Measurements from ENCODE around the gene CUL1.
A peak's percentile ranks its signal among the peaks of the same experiment; 100 is the strongest.

Gene CUL1

DNA sequence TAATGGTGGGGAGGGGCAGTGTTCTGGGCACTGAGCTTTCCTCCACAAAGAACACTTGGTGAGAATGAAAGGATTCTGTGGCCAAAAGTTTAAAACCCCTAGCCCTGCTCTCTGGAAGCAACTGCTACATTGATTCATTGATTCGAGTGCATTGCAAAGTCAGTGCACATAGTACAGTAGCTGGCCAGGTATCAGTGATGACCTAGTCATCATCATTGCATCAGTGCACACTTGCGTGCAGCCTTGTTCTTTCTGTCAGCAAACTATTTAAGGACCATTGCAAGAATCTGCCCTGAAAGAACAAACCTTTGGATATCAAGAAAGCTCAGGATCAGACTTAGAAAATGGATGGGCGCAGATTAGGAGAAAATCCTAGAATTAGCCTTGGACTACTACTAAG, 47.4 kb downstream of the CUL1 start:
- TF ChIP-seq, protein P1, sequence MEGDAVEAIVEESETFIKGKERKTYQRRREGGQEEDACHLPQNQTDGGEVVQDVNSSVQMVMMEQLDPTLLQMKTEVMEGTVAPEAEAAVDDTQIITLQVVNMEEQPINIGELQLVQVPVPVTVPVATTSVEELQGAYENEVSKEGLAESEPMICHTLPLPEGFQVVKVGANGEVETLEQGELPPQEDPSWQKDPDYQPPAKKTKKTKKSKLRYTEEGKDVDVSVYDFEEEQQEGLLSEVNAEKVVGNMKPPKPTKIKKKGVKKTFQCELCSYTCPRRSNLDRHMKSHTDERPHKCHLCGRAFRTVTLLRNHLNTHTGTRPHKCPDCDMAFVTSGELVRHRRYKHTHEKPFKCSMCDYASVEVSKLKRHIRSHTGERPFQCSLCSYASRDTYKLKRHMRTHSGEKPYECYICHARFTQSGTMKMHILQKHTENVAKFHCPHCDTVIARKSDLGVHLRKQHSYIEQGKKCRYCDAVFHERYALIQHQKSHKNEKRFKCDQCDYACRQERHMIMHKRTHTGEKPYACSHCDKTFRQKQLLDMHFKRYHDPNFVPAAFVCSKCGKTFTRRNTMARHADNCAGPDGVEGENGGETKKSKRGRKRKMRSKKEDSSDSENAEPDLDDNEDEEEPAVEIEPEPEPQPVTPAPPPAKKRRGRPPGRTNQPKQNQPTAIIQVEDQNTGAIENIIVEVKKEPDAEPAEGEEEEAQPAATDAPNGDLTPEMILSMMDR (IDR thresholded peaks at IDR 0.05): no peak
- Histone ChIP-seq H3K9ac (no peak overlapping the region), H3K9me3 (ENCODE audit: control insufficient read depth, low read length) (no peaks in the 10 kb centered on the region), H3K27me3 (ENCODE audit: control insufficient read depth, insufficient read depth, low read length) (no peaks in the 10 kb centered on the region), H3K4me1 (no peaks in the 10 kb centered on the region), H3K4me3 (ENCODE audit: low read depth, low read length) (no peak overlapping the region), H2AFZ (no peak overlapping the region), H3K4me2 (ENCODE audit: low read length) (no peak overlapping the region), H3K36me3 (ENCODE audit: control insufficient read depth, insufficient read depth, low read length) (no peaks in the 10 kb centered on the region), H3K27ac (no peak overlapping the region), H3K79me2 (peaks cover 33% of the 10 kb centered on the region)

DNA sequence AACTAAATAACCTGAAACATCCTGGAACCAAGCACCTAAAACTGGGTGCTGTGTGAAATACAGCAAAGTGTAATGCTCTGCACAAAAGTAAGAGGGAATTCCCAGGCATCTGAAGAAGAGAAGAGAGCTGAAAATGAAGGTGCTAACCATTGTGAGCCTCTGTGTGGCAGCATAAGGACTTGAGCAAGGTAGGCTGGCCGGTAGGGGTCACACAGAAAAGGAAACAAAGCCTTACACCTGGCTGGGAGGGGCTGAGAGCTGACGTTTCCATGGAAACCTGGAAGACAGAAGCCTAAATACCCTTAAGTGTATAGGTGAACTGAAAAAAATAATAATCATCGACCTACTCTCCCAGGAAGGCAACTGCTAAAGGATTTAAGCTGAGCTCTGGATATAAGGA, 48.6 kb downstream of the CUL1 start:
- Histone ChIP-seq H3K27ac (no peak overlapping the region), H3K4me2 (ENCODE audit: low read length) (no peak overlapping the region), H3K79me2 (peaks cover 43% of the 10 kb centered on the region), H3K27me3 (ENCODE audit: control insufficient read depth, insufficient read depth, low read length) (no peaks in the 10 kb centered on the region), H3K9me3 (ENCODE audit: control insufficient read depth, low read length) (no peaks in the 10 kb centered on the region), H3K36me3 (ENCODE audit: control insufficient read depth, insufficient read depth, low read length) (no peaks in the 10 kb centered on the region), H3K4me3 (ENCODE audit: low read depth, low read length) (no peak overlapping the region), H2AFZ (no peak overlapping the region), H3K9ac (no peak overlapping the region), H3K4me1 (no peaks in the 10 kb centered on the region)
- TF ChIP-seq, protein P1 (IDR thresholded peaks at IDR 0.05): peak; percentile 27

DNA sequence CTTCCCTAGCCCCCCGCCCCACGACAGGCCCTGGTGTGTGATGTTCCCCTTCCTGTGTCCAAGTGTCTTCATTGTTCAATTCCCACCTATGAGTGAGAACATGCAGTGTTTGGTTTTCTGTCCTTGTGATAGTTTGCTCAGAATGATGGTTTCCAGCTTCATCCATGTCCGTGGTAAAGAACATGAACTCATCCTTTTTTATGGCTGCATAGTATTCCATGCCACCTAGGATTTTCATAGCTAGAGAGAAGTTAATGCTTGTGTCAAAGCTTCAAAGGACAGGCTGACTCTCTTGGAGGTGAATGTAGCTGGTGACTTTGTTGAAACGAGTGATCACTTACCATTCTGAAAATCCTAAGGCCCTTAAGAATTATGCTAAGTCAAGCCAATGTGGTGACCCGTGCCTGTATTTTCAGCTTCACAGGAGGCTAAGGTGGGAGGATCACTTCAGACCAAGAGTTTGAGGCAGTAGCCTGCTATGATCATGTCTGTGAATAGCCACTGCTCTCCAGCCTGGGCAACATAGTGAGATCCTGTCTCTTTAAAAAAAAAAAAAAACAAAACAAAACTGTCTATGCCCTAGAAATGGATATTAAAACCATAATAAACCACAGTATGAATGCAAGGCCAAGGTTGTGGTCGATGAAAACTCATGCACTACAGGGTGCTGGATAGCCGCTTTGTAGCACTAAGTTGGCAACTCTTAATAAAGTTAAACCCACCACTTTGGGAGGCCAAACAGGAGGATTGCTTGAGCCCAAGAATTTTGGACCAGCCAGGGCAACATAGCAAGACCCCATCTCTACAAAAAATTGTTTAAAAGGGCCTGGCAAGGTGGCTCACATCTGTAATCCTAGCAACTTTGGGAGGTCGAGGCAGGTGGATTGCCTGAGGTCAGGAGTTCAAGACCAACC, 52.0 kb downstream of the CUL1 start:
- no peaks in the 10 kb centered on the region for H3K9me3 ChIP-seq (ENCODE audit: control insufficient read depth, low read length)
- no peak overlapping the region for H2AFZ ChIP-seq
- H3K27ac ChIP-seq: no peak overlapping the region
- TF ChIP-seq, protein P1 (IDR thresholded peaks at IDR 0.05): no peak
- H3K9ac ChIP-seq: no peak overlapping the region
- H3K27me3 ChIP-seq (ENCODE audit: control insufficient read depth, insufficient read depth, low read length): no peaks in the 10 kb centered on the region
- peaks cover 35% of the 10 kb centered on the region for H3K79me2 ChIP-seq
- no peak overlapping the region for H3K4me2 ChIP-seq (ENCODE audit: low read length)
- no peaks in the 10 kb centered on the region for H3K4me1 ChIP-seq
- no peaks in the 10 kb centered on the region for H3K36me3 ChIP-seq (ENCODE audit: control insufficient read depth, insufficient read depth, low read length)
- no peak overlapping the region for H3K4me3 ChIP-seq (ENCODE audit: low read depth, low read length)

DNA sequence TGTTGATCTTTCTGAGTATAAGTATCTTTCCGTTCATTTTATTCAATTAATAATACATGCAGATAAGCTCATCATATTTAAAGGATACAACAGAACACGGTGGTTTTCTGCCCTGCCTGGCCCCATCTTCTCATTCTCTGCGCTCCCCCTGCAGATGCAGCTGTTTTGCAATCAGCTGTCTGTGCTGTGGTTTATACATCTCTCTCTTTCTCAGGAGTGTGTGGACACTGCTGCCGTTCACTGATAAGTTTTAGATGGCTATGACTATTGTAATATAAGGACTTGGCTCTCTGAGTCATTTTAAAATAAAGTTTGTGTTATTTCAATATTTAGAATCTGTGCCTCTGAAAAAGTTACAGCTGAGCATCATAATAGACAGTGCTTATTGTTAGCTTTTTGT, 54.5 kb downstream of the CUL1 start:
- Histone ChIP-seq H3K4me2 (ENCODE audit: low read length) (no peak overlapping the region), H3K79me2 (peaks cover 26% of the 10 kb centered on the region), H2AFZ (no peak overlapping the region), H3K27me3 (ENCODE audit: control insufficient read depth, insufficient read depth, low read length) (no peaks in the 10 kb centered on the region), H3K36me3 (ENCODE audit: control insufficient read depth, insufficient read depth, low read length) (no peaks in the 10 kb centered on the region), H3K9ac (no peak overlapping the region), H3K27ac (no peak overlapping the region), H3K4me3 (ENCODE audit: low read depth, low read length) (no peak overlapping the region), H3K9me3 (ENCODE audit: control insufficient read depth, low read length) (no peaks in the 10 kb centered on the region), H3K4me1 (no peaks in the 10 kb centered on the region)
- TF ChIP-seq, protein P1 (IDR thresholded peaks at IDR 0.05): no peak

DNA sequence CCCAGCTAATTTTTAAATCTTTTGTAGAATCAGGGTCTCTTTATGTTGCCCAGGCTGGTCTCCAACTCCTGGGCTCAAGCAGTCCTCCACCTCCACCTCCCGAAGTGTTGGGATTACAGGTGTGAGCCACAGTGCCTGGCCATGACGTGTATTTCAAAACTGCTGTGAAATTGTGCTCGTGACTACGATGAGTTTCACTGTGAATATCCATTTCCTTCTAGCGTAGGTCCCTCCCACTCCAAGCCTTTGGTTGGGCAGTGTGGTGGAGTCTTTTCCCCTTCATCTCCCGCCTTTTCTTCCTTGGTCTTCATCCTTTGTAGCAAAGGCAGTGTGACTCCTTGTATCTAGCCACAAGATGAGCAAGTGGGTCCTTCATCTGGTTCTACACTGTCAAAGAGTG, 56.2 kb downstream of the CUL1 start:
- Histone ChIP-seq H3K4me1 (no peaks in the 10 kb centered on the region), H3K79me2 (peaks cover 26% of the 10 kb centered on the region), H2AFZ (no peak overlapping the region), H3K4me2 (ENCODE audit: low read length) (no peak overlapping the region), H3K36me3 (ENCODE audit: control insufficient read depth, insufficient read depth, low read length) (no peaks in the 10 kb centered on the region), H3K4me3 (ENCODE audit: low read depth, low read length) (no peak overlapping the region), H3K9me3 (ENCODE audit: control insufficient read depth, low read length) (no peaks in the 10 kb centered on the region), H3K27ac (no peak overlapping the region), H3K27me3 (ENCODE audit: control insufficient read depth, insufficient read depth, low read length) (no peaks in the 10 kb centered on the region), H3K9ac (no peak overlapping the region)
- TF ChIP-seq, protein P1 (IDR thresholded peaks at IDR 0.05): no peak
